Endothelial cell of umbilical vein (primary cell): ENCODE results near the gene KHDC1.

Source experiments
- CTCF ChIP-seq, 2 donors: IDR thresholded peaks; 1 replicate in 1 of 2; 2 replicates in 1 of 2; pipeline ENCODE4 v1.5.1; 2011; ENCODE audit warnings: low read length in 2 of 2, mild to moderate bottlenecking in 2 of 2, moderate library complexity in 2 of 2, control low read depth in 1 of 2, inconsistent platforms in 1 of 2, low read depth in 1 of 2; ENCODE audit not compliant: insufficient read depth in 1 of 2; ENCODE audit errors: extremely low read depth in 1 of 2
- EZH2 ChIP-seq: IDR thresholded peaks from 2 replicates; pipeline ENCODE4 v1.6.1; 2012; ENCODE audit warnings: borderline replicate concordance, low read depth, mild to moderate bottlenecking, moderate library complexity, low read length, inconsistent platforms; ENCODE audit not compliant: severe bottlenecking
- FOS ChIP-seq: IDR thresholded peaks from 2 replicates; pipeline ENCODE4 v1.6.1; 2011; ENCODE audit warnings: mild to moderate bottlenecking, low read length, moderate library complexity, borderline replicate concordance; ENCODE audit not compliant: insufficient read depth
- POLR2A ChIP-seq: IDR thresholded peaks from 2 replicates; pipeline ENCODE4 v1.6.1; 2012; ENCODE audit warnings: low read depth, mild to moderate bottlenecking, control low read depth, low read length
- POLR2AphosphoS5 ChIP-seq: IDR thresholded peaks from 2 replicates; pipeline ENCODE4 v1.6.1; 2012; ENCODE audit warnings: low read depth, mild to moderate bottlenecking, control low read depth, low read length, moderate library complexity; ENCODE audit not compliant: insufficient read depth

DNA sequence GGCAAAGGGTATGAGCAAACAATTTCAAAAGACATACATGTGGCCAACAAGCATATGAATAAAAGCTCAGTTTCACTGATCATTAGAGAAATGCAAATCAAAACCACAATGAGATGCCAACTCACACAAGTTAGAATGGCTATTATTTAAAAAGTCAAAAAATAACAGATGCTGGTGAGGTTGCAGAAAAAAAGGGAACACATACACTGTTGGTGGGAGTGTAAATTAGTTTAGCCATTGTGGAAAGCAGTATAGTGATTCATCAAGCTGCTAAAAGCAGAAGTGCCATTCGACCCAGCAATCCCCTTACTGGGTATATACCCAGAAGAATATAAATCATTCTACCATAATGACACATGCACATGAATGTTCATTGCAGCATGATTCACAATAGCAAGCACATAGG is 31.0 kb downstream of the KHDC1 start:
- no peak for TF ChIP-seq CTCF (IDR thresholded peaks at IDR 0.05; ENCODE audit: extremely low read depth in 1 of 2, insufficient read depth in 1 of 2, low read depth in 1 of 2, low read length in 2 of 2)
- no peak for TF ChIP-seq EZH2
- no peak for TF ChIP-seq POLR2A
- no peak for TF ChIP-seq POLR2AphosphoS5
- TF ChIP-seq FOS, result no peak
